MM.1S (cell line): ENCODE data around the gene PHACTR1.

Experiments used
- DNase-seq: peaks from one replicate; pipeline ENCODE4 v3.0.0-alpha.2; 2015
- H2AFZ ChIP-seq: fragments of 300-600 bp; sonication (generic); 2 replicates; pipeline ENCODE4 v1.6.0; 2016; ENCODE audit warnings: antibody characterized with exemption, low read length
- H3F3A ChIP-seq: fragments of 300-600 bp; sonication (generic); 2 replicates; pipeline ENCODE4 v1.6.1; 2016; ENCODE audit warnings: mild to moderate bottlenecking, antibody characterized with exemption, low read length, moderate library complexity, mixed read lengths; ENCODE audit not compliant: insufficient read depth
- H3K27ac ChIP-seq: fragments of 300-600 bp; sonication (generic); 2 replicates; pipeline ENCODE4 v1.5.1; 2016; ENCODE audit warnings: mild to moderate bottlenecking, low read length
- H3K27me3 ChIP-seq: fragments of 300-600 bp; sonication (generic); replicated peaks from 2 replicates; pipeline ENCODE4 v1.6.0; 2016; ENCODE audit warnings: low read length; ENCODE audit not compliant: insufficient read depth
- H3K36me3 ChIP-seq: fragments of 300-600 bp; sonication (generic); replicated peaks from 2 replicates; pipeline ENCODE4 v1.6.1; 2016; ENCODE audit warnings: mild to moderate bottlenecking, low read length, mixed read lengths; ENCODE audit not compliant: insufficient read depth
- H3K4me1 ChIP-seq: fragments of 300-600 bp; sonication (generic); 2 replicates; pipeline ENCODE4 v1.6.1; 2016; ENCODE audit warnings: low read length, mixed read lengths
- H3K4me2 ChIP-seq: fragments of 300-600 bp; sonication (generic); 2 replicates; pipeline ENCODE4 v1.6.0; 2016; ENCODE audit warnings: low read depth, low read length
- H3K4me3 ChIP-seq: fragments of 300-600 bp; sonication (generic); 2 replicates; pipeline ENCODE4 v1.5.1; 2016; ENCODE audit warnings: low read length, mixed read lengths
- H3K79me2 ChIP-seq: fragments of 300-600 bp; sonication (generic); 2 replicates; pipeline ENCODE4 v1.6.1; 2016; ENCODE audit warnings: mixed run types, low read length, mixed read lengths
- H3K9ac ChIP-seq: fragments of 300-600 bp; sonication (generic); 2 replicates; pipeline ENCODE4 v1.6.1; 2016; ENCODE audit warnings: low read length, mixed read lengths
- H3K9me2 ChIP-seq: fragments of 300-600 bp; sonication (generic); replicated peaks from 2 replicates; pipeline ENCODE4 v1.6.1; 2016; ENCODE audit warnings: mild to moderate bottlenecking, low read length, mixed read lengths; ENCODE audit not compliant: insufficient read depth
- H3K9me3 ChIP-seq: fragments of 300-600 bp; sonication (generic); replicated peaks from 2 replicates; pipeline ENCODE4 v1.6.1; 2016; ENCODE audit warnings: mild to moderate bottlenecking, low read length, mixed read lengths; ENCODE audit not compliant: insufficient read depth
- H4K20me1 ChIP-seq: fragments of 300-600 bp; sonication (generic); 2 replicates; pipeline ENCODE4 v1.6.1; 2016; ENCODE audit warnings: mild to moderate bottlenecking, low read length, moderate library complexity, mixed read lengths; ENCODE audit not compliant: insufficient read depth
- CTCF ChIP-seq: fragments of 300-600 bp; sonication (generic); IDR thresholded peaks from 2 replicates; pipeline ENCODE4 v1.5.1; 2016; ENCODE audit warnings: antibody characterized with exemption, low read length, mixed read lengths
- EZH2 ChIP-seq: fragments of 300-600 bp; sonication (generic); optimal IDR thresholded peaks from 2 replicates; pipeline ENCODE3; 2017; ENCODE audit warnings: low read depth, mild to moderate bottlenecking, antibody characterized with exemption, low read length, mixed read lengths
- EZH2phosphoT487 ChIP-seq: fragments of 300-600 bp; sonication (generic); IDR thresholded peaks from 2 replicates; pipeline ENCODE4 v1.6.1; 2018; ENCODE audit warnings: antibody characterized with exemption, low read length

Gene PHACTR1

GRCh38 chr6:13302751-13303667 lies 586.4 kb downstream of the PHACTR1 start:
- peaks cover 16% of the 10 kb centered on the region for H3F3A ChIP-seq
- peaks cover 10% of the 10 kb centered on the region; the same call in 1 of the 2 replicates for H3K79me2 ChIP-seq
- H3K27me3 ChIP-seq: no peaks in the 10 kb centered on the region
- H3K9me2 ChIP-seq: no peaks in the 10 kb centered on the region
- DNase-seq: peak; percentile 12
- no peaks in the 10 kb centered on the region for H4K20me1 ChIP-seq
- H3K36me3 ChIP-seq: no peaks in the 10 kb centered on the region; the same call in 1 of the 2 replicates
- no peak overlapping the region for H2AFZ ChIP-seq
- H3K4me3 ChIP-seq: peak overlapping the region; percentile 48
- H3K9me3 ChIP-seq: no peaks in the 10 kb centered on the region
- H3K9ac ChIP-seq: peak overlapping the region; percentile 6; the same call in 1 of the 2 replicates
- peak overlapping the region; percentile 55; the same call in 1 of the 2 replicates for H3K27ac ChIP-seq
- peak overlapping the region; percentile 87 for H3K4me2 ChIP-seq
- TF ChIP-seq CTCF (no peak), EZH2 (no peak), EZH2phosphoT487 (no peak)
- peaks cover 30% of the 10 kb centered on the region for H3K4me1 ChIP-seq

GRCh38 chr6:13303668-13304017 lies 587.1 kb downstream of the PHACTR1 start:
- Histone ChIP-seq H3K36me3 (no peaks in the 10 kb centered on the region; the same call in 1 of the 2 replicates), H3K4me3 (peak overlapping the region; percentile 48), H3K9ac (peak overlapping the region; percentile 11; the same call in 1 of the 2 replicates), H2AFZ (no peak overlapping the region), H3K4me2 (peak overlapping the region; percentile 87), H3K9me3 (no peaks in the 10 kb centered on the region), H3F3A (peaks cover 16% of the 10 kb centered on the region), H4K20me1 (no peaks in the 10 kb centered on the region), H3K79me2 (peaks cover 10% of the 10 kb centered on the region; the same call in 1 of the 2 replicates), H3K4me1 (peaks cover 30% of the 10 kb centered on the region), H3K9me2 (no peaks in the 10 kb centered on the region), H3K27me3 (no peaks in the 10 kb centered on the region), H3K27ac (peak overlapping the region; percentile 55; the same call in 1 of the 2 replicates)
- no peak for TF ChIP-seq CTCF
- no peak for TF ChIP-seq EZH2phosphoT487
- TF ChIP-seq EZH2: no peak
- peak; percentile 81 for DNase-seq

- H3K4me2 ChIP-seq: peak overlapping the region; percentile 87
- 0 out of 2 replicates have a peak overlapping the region, but pooled peaks have one; percentile 22 for H3K4me3 ChIP-seq
- no peaks in the 10 kb centered on the region for H4K20me1 ChIP-seq
- DNase-seq: no peak
- no peaks in the 10 kb centered on the region; the same call in 1 of the 2 replicates for H3K36me3 ChIP-seq
- peaks cover 30% of the 10 kb centered on the region for H3K4me1 ChIP-seq
- peak overlapping the region; percentile 55; the same call in 1 of the 2 replicates for H3K27ac ChIP-seq
- peaks cover 10% of the 10 kb centered on the region; the same call in 1 of the 2 replicates for H3K79me2 ChIP-seq
- H3K9me2 ChIP-seq: no peaks in the 10 kb centered on the region
- no peaks in the 10 kb centered on the region for H3K27me3 ChIP-seq
- no peaks in the 10 kb centered on the region for H3K9me3 ChIP-seq
- TF ChIP-seq EZH2 (no peak), CTCF (no peak), EZH2phosphoT487 (no peak)
- H2AFZ ChIP-seq: peak overlapping the region; percentile 32
- peaks cover 16% of the 10 kb centered on the region for H3F3A ChIP-seq
- peak overlapping the region; percentile 11; the same call in 1 of the 2 replicates for H3K9ac ChIP-seq
Observed at GRCh38 chr6:13304101-13304500, 587.5 kb downstream of the PHACTR1 start.
